H1 (cell line): ENCODE data around the gene TRPV4. TPM values are rescaled to one million over a fixed set of nuclear protein-coding genes. Genes with fewer than 3 reads are reported as not detected.

ENCODE experiments used
- CTCF ChIA-PET: fragments of 300-600 bp; sonication (Branson Sonifier 250); formaldehyde crosslinking; loops from one replicate; lab custom pipeline; 2021; ENCODE audit not compliant: partially characterized antibody; lab: Charles Lee
- POLR2A ChIA-PET: fragments of 300-600 bp; sonication (Branson Sonifier 250); formaldehyde crosslinking; loops from one replicate; lab custom pipeline; 2021; ENCODE audit warnings: inconsistent platforms; ENCODE audit not compliant: partially characterized antibody; lab: Charles Lee
- DNase-seq, 2 experiments: peaks; one replicate each; pipeline versions ENCODE4 v3.0.0 to v3.0.0-alpha.2; 2010 to 2022; ENCODE audit warnings: low spot score in 2 of 2, low read depth in 1 of 2, mixed read lengths in 1 of 2
- FAIRE-seq: peaks from 2 replicates; lab custom pipeline; 2011; peaks lifted over from hg19 to GRCh38; lab: Jason Lieb, UNC
- H2AFZ ChIP-seq: 2 replicates; pipeline ENCODE4 v1.8.1; 2012; ENCODE audit warnings: low read length, inconsistent platforms
- H2AK5ac ChIP-seq: 2 replicates; pipeline ENCODE4 v1.6.1; 2013; ENCODE audit warnings: low read depth, low read length
- H2BK120ac ChIP-seq: replicated peaks from 2 replicates; pipeline ENCODE3; 2013; ENCODE audit warnings: low read depth, low read length, inconsistent platforms
- H2BK12ac ChIP-seq: 2 replicates; pipeline ENCODE4 v1.6.1; 2013; ENCODE audit warnings: low read depth, low read length
- H2BK15ac ChIP-seq: 2 replicates; pipeline ENCODE4 v1.6.1; 2013; ENCODE audit warnings: low read length
- H2BK20ac ChIP-seq: 2 replicates; pipeline ENCODE4 v1.6.1; 2013; ENCODE audit warnings: low read length
- H2BK5ac ChIP-seq: 2 replicates; pipeline ENCODE4 v1.6.1; 2013; ENCODE audit warnings: low read depth, low read length
- H3K14ac ChIP-seq: 2 replicates; pipeline ENCODE4 v1.6.1; 2013; ENCODE audit warnings: inconsistent platforms; ENCODE audit not compliant: insufficient read length
- H3K18ac ChIP-seq: 2 replicates; pipeline ENCODE4 v1.6.1; 2013; ENCODE audit warnings: low read length; ENCODE audit errors: extremely low read depth
- H3K23ac ChIP-seq: 2 replicates; pipeline ENCODE4 v1.6.1; 2013; ENCODE audit warnings: inconsistent platforms; ENCODE audit not compliant: insufficient read length
- H3K23me2 ChIP-seq: 2 replicates; pipeline ENCODE4 v1.6.1; 2013; ENCODE audit warnings: low read depth, low read length
- H3K27ac ChIP-seq: 2 replicates; pipeline ENCODE4 v1.6.1; 2011; ENCODE audit warnings: low read depth, low read length, inconsistent platforms
- H3K27me3 ChIP-seq, 4 experiments: replicated peaks in 1 of 4; 1 replicate in 1 of 4; 2 replicates in 3 of 4; pipeline versions ENCODE4 v1.6.1 to v1.8.1; 2011 to 2013; ENCODE audit warnings: low read length in 3 of 4, mild to moderate bottlenecking in 3 of 4, inconsistent platforms in 2 of 4, mixed read lengths in 2 of 4, moderate library complexity in 1 of 4; ENCODE audit not compliant: control insufficient read depth in 3 of 4, insufficient read depth in 3 of 4; ENCODE audit errors: extremely low read depth in 1 of 4
- H3K36me3 ChIP-seq, 4 experiments: 2 replicates each; pipeline versions ENCODE4 v1.6.1 to v1.8.1; 2011 to 2013; ENCODE audit warnings: mild to moderate bottlenecking in 4 of 4, low read length in 3 of 4, moderate library complexity in 2 of 4, control low read depth in 1 of 4, inconsistent platforms in 1 of 4; ENCODE audit not compliant: insufficient read depth in 4 of 4, control insufficient read depth in 2 of 4
- H3K4ac ChIP-seq: replicated peaks from 2 replicates; pipeline ENCODE3; 2013; ENCODE audit warnings: low read length, low read depth, mixed read lengths, inconsistent platforms; ENCODE audit not compliant: insufficient read length
- H3K4me1 ChIP-seq, 4 experiments: replicated peaks in 1 of 4; 1 replicate in 1 of 4; 2 replicates in 3 of 4; pipeline versions ENCODE4 v1.6.1 to v1.8.1; 2011 to 2013; ENCODE audit warnings: low read length in 3 of 4, inconsistent platforms in 2 of 4, mixed read lengths in 1 of 4; ENCODE audit not compliant: insufficient read depth in 4 of 4, control insufficient read depth in 3 of 4
- H3K4me2 ChIP-seq, 2 experiments: 2 replicates each; pipeline versions ENCODE4 v1.6.1 to v1.8.1; 2011 to 2013; ENCODE audit warnings: low read depth in 2 of 2, low read length in 2 of 2, control low read depth in 1 of 2, inconsistent platforms in 1 of 2, mild to moderate bottlenecking in 1 of 2; ENCODE audit not compliant: insufficient read depth in 1 of 2
- H3K4me3 ChIP-seq, 4 experiments: fragments of 200-600, 300-600 bp in 1 of 4; sonication (generic), shearing (Covaris generic), sonication (Bioruptor Twin) in 1 of 4; 2 replicates each; pipeline versions ENCODE4 v1.5.1 to v1.8.1; 2011 to 2016; ENCODE audit warnings: low read length in 4 of 4, low read depth in 3 of 4, control low read depth in 2 of 4, inconsistent platforms in 2 of 4, mild to moderate bottlenecking in 2 of 4, mixed read lengths in 1 of 4, moderate library complexity in 1 of 4; ENCODE audit not compliant: insufficient read depth in 2 of 4; ENCODE audit errors: extremely low read depth in 1 of 4
- H3K56ac ChIP-seq: replicated peaks from 2 replicates; pipeline ENCODE3; 2013; ENCODE audit warnings: low read depth, mild to moderate bottlenecking, mixed read lengths, low read length, inconsistent platforms; ENCODE audit not compliant: insufficient read length
- H3K79me1 ChIP-seq: 2 replicates; pipeline ENCODE4 v1.6.1; 2013; ENCODE audit warnings: low read depth, low read length, control low read depth
- H3K79me2 ChIP-seq, 2 experiments: 2 replicates each; pipeline versions ENCODE4 v1.6.1 to v1.8.1; 2012 to 2013; ENCODE audit warnings: low read length in 2 of 2, mild to moderate bottlenecking in 2 of 2, inconsistent platforms in 1 of 2; ENCODE audit not compliant: insufficient read depth in 2 of 2, control insufficient read depth in 1 of 2
- H3K9ac ChIP-seq, 4 experiments: replicated peaks in 1 of 4; 1 replicate in 1 of 4; 2 replicates in 3 of 4; pipeline versions ENCODE4 v1.6.1 to v1.8.1; 2011 to 2013; ENCODE audit warnings: low read depth in 3 of 4, low read length in 3 of 4, control low read depth in 2 of 4, mild to moderate bottlenecking in 2 of 4, moderate library complexity in 2 of 4, inconsistent platforms in 1 of 4; ENCODE audit errors: extremely low read depth in 1 of 4
- H3K9me3 ChIP-seq, 2 experiments: 2 replicates each; pipeline versions ENCODE4 v1.6.1 to v1.8.1; 2012 to 2013; ENCODE audit warnings: mild to moderate bottlenecking in 2 of 2, moderate library complexity in 2 of 2, control low read depth in 1 of 2, inconsistent platforms in 1 of 2, low read depth in 1 of 2, low read length in 1 of 2, mixed read lengths in 1 of 2; ENCODE audit not compliant: insufficient read depth in 2 of 2
- H4K20me1 ChIP-seq, 2 experiments: replicated peaks in 1 of 2; 2 replicates each; pipeline versions ENCODE3 to v1.8.1; 2011 to 2013; ENCODE audit warnings: inconsistent platforms in 2 of 2, low read length in 2 of 2, mild to moderate bottlenecking in 1 of 2; ENCODE audit not compliant: insufficient read depth in 2 of 2, control insufficient read depth in 1 of 2
- H4K5ac ChIP-seq: 2 replicates; pipeline ENCODE4 v1.6.1; 2013; ENCODE audit warnings: low read length, low read depth, mixed read lengths, inconsistent platforms; ENCODE audit not compliant: insufficient read length
- H4K8ac ChIP-seq: 2 replicates; pipeline ENCODE4 v1.8.0; 2013; ENCODE audit warnings: mild to moderate bottlenecking, moderate library complexity, low read length, inconsistent platforms; ENCODE audit not compliant: insufficient read depth; ENCODE audit errors: extremely low read depth
- H4K91ac ChIP-seq: replicated peaks from 2 replicates; pipeline ENCODE3; 2013; ENCODE audit warnings: low read length, mixed read lengths, inconsistent platforms; ENCODE audit not compliant: insufficient read length
- GTF2F1 ChIP-seq: IDR thresholded peaks from 2 replicates; pipeline ENCODE4 v1.6.1; 2012; ENCODE audit warnings: low read depth, low read length, improper control_type of control experiment, borderline replicate concordance
- HDAC2 ChIP-seq, 2 experiments: fragments of 300-600 bp in 1 of 2; sonication (generic) in 1 of 2; IDR thresholded peaks; 2 replicates each; pipeline ENCODE4 v1.6.1; 2011 to 2012; ENCODE audit warnings: low read depth in 2 of 2, low read length in 2 of 2, mild to moderate bottlenecking in 2 of 2, moderate library complexity in 2 of 2, borderline replicate concordance in 1 of 2, inconsistent platforms in 1 of 2
- JUN ChIP-seq: IDR thresholded peaks from 2 replicates; pipeline ENCODE4 v1.6.1; 2011; ENCODE audit warnings: low read depth, mild to moderate bottlenecking, improper control_type of control experiment, low read length
- JUND ChIP-seq: IDR thresholded peaks from 2 replicates; pipeline ENCODE4 v1.6.1; 2011; ENCODE audit warnings: mild to moderate bottlenecking, improper control_type of control experiment, low read length
- SIRT6 ChIP-seq: IDR thresholded peaks from one replicate; pipeline ENCODE4 v1.7.1; 2012; ENCODE audit warnings: low read length, inconsistent platforms
- SIX5 ChIP-seq: IDR thresholded peaks from 2 replicates; pipeline ENCODE4 v1.6.1; 2011; ENCODE audit warnings: mild to moderate bottlenecking, low read depth, low read length
- ZNF274 ChIP-seq: IDR thresholded peaks from 2 replicates; pipeline ENCODE4 v1.7.0; 2012; ENCODE audit warnings: low read length, borderline replicate concordance; ENCODE audit errors: extremely low read depth
- WGBS, 2 experiments: shearing (Covaris generic) in 1 of 2; methylation state at CpG; one replicate each; pipeline versions ENCODE4 v1.1.6 to v1.1.7; 2013 to 2015; ENCODE audit warnings: low lambda C conversion rate in 2 of 2, mixed read lengths in 2 of 2, inconsistent platforms in 1 of 2, low coverage in 1 of 2, missing lambda C conversion rate in 1 of 2; ENCODE audit not compliant: insufficient replicate concordance in 2 of 2, insufficient coverage in 1 of 2, insufficient read length in 1 of 2; ENCODE audit errors: extremely low coverage in 1 of 2, missing lambda C conversion rate in 1 of 2; 5-methylcytosine and 5-hydroxymethylcytosine counted together
- polyA plus RNA-seq, 7 experiments: library from polyadenylated mRNA; depleted of rRNA in 3 of 7; stranded (reverse) in 5 of 7; unstranded in 2 of 7; fragments of >200 nt in 5 of 7; fragments of 200-250 nt in 2 of 7; gene quantifications; 1 replicate in 5 of 7; 2 replicates in 1 of 7; 4 replicates in 1 of 7; pipeline versions ENCODE4 v1.2.1 to v1.2.3, GENCODE V29; 2011 to 2013; ENCODE audit warnings: missing spikeins in 2 of 7, mixed read lengths in 2 of 7
- total RNA-seq: library from RNA; stranded (reverse); fragmentation: NEBNext Ultra II Directional; extraction: Animal tissue kit (Norgen Biotek cat#: 25700); gene quantifications from 2 replicates; pipeline ENCODE4 v1.2.1, GENCODE V29; 2021

TRPV4 gene
- total and polyA plus RNA-seq, 2 of the 8 experiments (the other 6 are each of a cell fraction or from before 2014, with no cell fraction given): 2.1 to 6.2 TPM

GRCh38 chr12:109877504-109878246 is 44.5 kb upstream of the TRPV4 start:
- Histone ChIP-seq H4K20me1 (peaks cover 0 to 7% of the 10 kb centered on the region in 2 experiments), H4K8ac (no peak overlapping the region), H2BK120ac (no peak overlapping the region), H2BK20ac (no peak overlapping the region), H2AK5ac (no peak overlapping the region), H3K9me3 (no peaks in the 10 kb centered on the region), H3K23ac (no peak overlapping the region), H4K91ac (no peak overlapping the region), H3K4me3 (no peak overlapping the region), H2AFZ (no peak overlapping the region), H3K4me1 (peaks cover 11 to 29% (median 14%) of the 10 kb centered on the region in 4 experiments), H3K23me2 (peaks cover 14% of the 10 kb centered on the region), H2BK12ac (no peak overlapping the region), H3K79me2 (peaks cover 0 to 33% of the 10 kb centered on the region in 2 experiments; a peak in 2 of 4 replicates), H3K4me2 (peak overlapping the region in 1 of 2 experiments; percentile 100; a peak in 1 of 4 replicates), H2BK5ac (no peak overlapping the region), H3K18ac (no peak overlapping the region), H2BK15ac (no peak overlapping the region), H3K27ac (no peak overlapping the region), H3K56ac (no peak overlapping the region), H3K36me3 (no peaks in the 10 kb centered on the region), H4K5ac (no peak overlapping the region), H3K9ac (no peak overlapping the region; a peak in 1 of 7 replicates), H3K79me1 (peaks cover 5% of the 10 kb centered on the region; the same call in 1 of the 2 replicates), H3K4ac (no peak overlapping the region), H3K27me3 (no peaks in the 10 kb centered on the region; a peak in 1 of 7 replicates), H3K14ac (no peak overlapping the region)
- FAIRE-seq (no peak), DNase-seq (no peak)
- POLR2A ChIA-PET: interaction anchor here (1.4 kb wide), 1 partner anchor 13 kb away, joined by 4 read pairs; no protein-coding TSS in a partner anchor
- TF ChIP-seq ZNF274 (no peak), GTF2F1 (no peak), HDAC2 (IDR thresholded peaks at IDR 0.05; ENCODE audit: borderline replicate concordance in 1 of 2, low read depth in 2 of 2, low read length in 2 of 2) (no peak), SIX5 (no peak), JUN (no peak), JUND (no peak), SIRT6 (no peak)
- WGBS, 2 experiments: 76% methylated on average over 10 of the region's 10 CpGs; no CpG with 5 or more reads in 1 of the 2 experiments
- CTCF ChIA-PET: interaction anchor here (0.6 to 3.3 kb wide), 12 partner anchors 8 to 614 kb away, joined by 3 to 37 read pairs (median 4); no protein-coding TSS in a partner anchor
